HL-60 (cell line): ENCODE results near the gene MFRP.

Experiments used
- CTCF ChIP-seq: IDR thresholded peaks from one replicate; pipeline ENCODE4 v1.5.1; 2011; ENCODE audit warnings: low read length, control low read depth, inconsistent platforms; ENCODE audit not compliant: insufficient read depth
- GABPA ChIP-seq: IDR thresholded peaks from 2 replicates; pipeline ENCODE4 v1.6.1; 2012; ENCODE audit warnings: low read depth
- POLR2AphosphoS5 ChIP-seq: IDR thresholded peaks from 2 replicates; pipeline ENCODE4 v1.6.1; 2012; ENCODE audit warnings: low read depth
- REST ChIP-seq: IDR thresholded peaks from 2 replicates; pipeline ENCODE4 v1.6.1; 2012; ENCODE audit warnings: low read depth; ENCODE audit not compliant: insufficient replicate concordance
- SPI1 ChIP-seq: IDR thresholded peaks from 2 replicates; pipeline ENCODE4 v1.6.1; 2012; ENCODE audit warnings: low read depth, mild to moderate bottlenecking, borderline replicate concordance

- TF ChIP-seq GABPA (no peak), CTCF (no peak), REST (no peak), SPI1 (no peak), POLR2AphosphoS5 (no peak)
These were observed 53.0 kb downstream of the MFRP start for GRCh38 chr11:119293461-119293860.
